ENCODE results near the gene ADCY5.

ADCY5 gene

GRCh38 chr3:123321806-123322205, 127.1 kb downstream of the ADCY5 start:
- DNase-seq = no peak

DNA sequence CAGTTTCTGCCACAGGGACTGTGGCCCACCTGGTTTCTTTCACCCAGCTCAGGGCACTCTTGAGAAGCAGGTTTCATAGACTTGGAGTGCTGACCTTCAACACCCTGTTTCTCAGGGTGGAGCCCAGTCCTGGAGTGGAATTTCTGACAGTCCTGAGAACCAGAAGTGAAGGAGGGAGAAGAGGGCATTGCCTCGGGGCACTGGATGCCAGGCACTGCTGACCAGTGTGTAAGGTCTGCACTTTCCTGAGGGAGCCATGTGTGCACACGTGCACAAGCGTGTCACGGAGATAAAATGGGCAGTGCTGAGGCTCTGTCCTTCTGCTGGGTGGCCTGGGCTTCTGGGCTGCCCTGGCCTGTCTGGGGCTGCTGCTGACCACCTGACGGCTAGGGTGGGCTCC, 128.7 kb downstream of the ADCY5 start:
- DNase-seq = no peak

DNA sequence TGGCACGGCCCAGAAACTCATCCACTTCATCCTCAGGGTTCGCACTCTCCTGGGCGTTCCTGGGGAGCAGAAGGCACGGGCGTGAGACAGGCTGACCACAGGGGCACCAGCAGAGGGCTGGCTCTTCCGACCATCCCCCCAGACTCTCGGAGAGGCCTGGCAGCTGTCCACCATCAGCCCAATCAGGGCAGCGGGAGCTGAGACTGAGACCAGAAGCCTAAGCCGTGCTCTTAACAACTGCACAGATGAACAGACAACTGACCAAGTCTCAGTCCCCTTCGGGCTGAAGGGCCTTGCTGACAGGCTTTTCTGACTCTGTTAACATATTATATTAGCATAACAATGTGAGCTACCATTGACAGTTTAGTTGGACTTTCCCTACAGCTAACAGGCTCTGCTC, 129.1 kb downstream of the ADCY5 start:
- no peak for DNase-seq

- no peak for DNase-seq
These were observed 130.5 kb downstream of the ADCY5 start for GRCh38 chr3:123318374-123318773.

DNA sequence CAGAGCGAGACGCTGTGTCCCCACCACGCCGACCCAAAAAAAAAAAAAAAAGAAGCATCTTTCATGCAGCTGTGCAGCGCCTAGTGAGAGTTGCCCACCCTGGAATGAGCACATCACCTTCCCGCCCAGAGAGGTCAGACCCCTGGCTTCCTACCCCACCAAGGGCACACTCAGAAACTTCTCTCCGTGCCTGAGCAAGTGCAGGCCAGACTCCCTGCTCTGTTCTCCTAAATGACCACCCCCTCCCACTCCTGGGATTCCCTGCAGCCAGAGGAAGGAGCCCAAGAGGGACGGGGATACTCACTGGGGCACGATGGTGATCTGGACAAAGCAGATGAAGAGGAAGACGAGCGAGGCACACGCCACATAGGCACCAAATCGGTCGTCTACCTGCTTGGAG, 131.2 kb downstream of the ADCY5 start:
- no peak for DNase-seq

DNA sequence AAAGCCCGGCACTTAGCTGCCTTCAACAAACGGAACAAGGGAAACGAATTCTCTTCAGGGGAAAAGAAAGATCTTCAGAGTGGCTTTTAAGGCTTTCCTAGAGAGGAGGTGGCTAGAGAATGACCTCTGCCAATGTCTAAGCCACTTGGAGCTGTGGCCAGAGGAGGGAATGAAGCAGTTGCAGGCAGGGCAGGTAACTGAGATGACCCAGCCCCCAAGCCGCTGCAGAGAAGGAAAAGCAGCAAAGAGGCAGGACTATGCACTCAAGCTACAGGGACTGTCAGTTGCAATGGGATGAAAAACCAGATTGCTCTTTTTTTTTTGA, 133.7 kb downstream of the ADCY5 start:
- no peak for DNase-seq

GRCh38 chr3:123314359-123315270, 134.3 kb downstream of the ADCY5 start:
- no peak for DNase-seq

- DNase-seq = no peak
These were observed 135.0 kb downstream of the ADCY5 start for GRCh38 chr3:123313889-123314288.

- DNase-seq = no peak
These were observed 136.3 kb downstream of the ADCY5 start for GRCh38 chr3:123312331-123313265.

GRCh38 chr3:123311201-123311600, 137.7 kb downstream of the ADCY5 start:
- no peak for DNase-seq

GRCh38 chr3:123310741-123311140, 138.1 kb downstream of the ADCY5 start:
- no peak for DNase-seq

DNA sequence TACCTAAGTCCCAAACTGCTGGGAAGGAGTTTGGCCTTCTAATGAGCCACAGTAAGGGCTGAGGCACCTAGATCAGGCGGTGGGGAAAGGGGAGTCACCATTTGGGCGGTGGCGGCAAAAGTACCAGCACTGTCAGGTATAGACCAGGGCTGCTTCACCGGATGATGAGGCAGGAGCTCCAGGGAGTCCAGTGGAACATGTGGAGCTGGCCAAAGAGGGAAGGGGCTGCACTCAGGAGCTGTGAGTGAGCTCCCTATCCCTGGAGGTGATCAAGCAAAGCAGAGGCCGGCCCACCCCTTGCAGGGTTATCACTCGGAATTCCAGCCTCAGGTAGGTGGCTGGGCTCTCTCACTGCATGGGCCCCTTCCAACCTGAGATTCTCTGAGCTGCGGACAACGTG, 138.7 kb downstream of the ADCY5 start:
- no peak for DNase-seq

- no peak for DNase-seq
These were observed 141.8 kb downstream of the ADCY5 start for GRCh38 chr3:123307064-123307463.

- no peak for DNase-seq
These were observed 143.7 kb downstream of the ADCY5 start for GRCh38 chr3:123305192-123305591.

DNA sequence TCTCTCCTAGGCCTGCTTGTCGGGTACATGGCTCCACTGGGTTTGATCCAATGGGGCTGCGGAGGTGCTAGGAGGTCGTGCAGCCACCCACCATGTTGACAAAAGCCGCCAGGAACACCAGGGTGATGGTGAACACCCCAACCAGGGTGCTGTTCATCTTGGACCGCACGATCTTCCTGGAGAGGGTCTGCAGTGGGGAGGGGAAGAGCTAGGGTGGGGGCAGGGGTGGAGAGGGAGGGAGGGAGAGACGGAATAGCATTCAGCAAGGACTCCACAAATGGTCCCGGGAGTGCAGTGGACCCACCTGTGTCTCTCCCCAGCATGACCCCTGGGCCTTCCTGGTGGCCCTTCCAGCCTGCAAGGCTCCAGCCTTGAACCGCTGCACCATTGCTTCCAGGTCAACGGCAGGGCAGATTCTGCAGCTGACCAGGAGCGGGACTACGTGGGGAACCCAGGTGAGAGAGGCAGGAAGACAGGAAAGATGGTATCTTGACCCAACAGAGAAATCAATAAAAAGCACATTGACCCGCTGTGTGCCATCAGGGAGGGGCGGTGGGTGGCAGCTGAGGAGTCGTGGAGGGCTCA, 144.8 kb downstream of the ADCY5 start:
- DNase-seq = no peak

DNA sequence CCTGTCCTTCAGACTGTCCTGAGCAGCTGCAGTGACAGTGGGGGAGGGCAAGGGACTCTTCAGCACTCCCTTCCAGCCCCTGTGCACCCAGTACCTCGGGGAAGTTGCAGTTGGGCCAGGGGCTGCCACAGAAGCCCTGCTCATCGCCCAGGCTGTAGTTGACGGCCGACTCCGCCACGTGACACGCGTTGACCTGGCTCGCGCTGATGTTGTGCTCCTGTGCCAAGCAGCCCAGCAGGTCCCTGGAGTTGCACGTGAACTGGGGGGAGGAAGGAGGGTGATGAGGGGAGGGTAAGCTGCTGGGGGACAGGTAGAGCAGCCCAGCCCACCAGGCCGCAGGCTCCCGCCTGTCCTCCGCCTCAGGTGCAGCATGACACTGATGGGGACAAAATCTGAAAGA, 145.9 kb downstream of the ADCY5 start:
- DNase-seq = no peak

DNA sequence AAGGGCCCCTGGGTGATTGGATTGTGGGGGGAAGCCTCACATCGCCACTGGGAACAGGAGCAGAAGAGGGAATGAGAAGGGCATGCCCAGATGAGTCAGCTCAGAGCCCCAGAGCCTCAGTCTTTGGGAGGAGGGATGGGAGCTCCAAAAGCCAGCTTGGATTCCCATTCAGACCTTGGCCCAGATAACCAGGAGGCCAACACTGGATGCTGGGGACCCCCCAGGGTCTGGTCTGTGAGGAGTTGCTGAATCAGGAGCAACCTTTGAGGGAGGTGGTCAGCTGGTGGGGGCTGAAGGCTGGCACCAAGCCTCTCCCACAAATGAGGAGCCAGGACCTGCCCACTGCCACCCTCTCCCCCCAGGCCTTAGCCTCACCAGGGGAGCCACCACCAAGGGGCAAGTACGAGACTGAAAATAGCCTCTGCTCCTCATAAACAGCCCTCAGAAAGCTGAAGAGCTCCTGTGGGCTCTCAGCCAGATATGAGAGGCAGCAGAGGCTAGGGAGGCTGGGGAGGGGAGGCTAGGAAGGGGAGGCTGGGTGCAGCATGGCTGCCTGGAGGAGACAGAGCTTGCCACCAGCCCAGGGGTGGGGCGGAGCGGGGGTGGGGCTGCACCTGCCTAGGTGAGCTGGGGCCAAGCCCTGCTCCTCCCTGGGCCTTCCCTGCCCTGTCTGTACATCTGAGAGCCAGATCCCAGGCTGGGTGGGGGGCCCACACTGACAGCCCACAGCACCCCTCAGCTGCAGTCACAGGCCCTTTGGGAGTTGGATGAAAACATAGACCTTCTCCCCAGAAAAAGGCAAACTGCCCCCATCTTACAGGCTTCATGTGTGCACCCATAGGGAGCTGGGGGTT, 147.3 kb downstream of the ADCY5 start:
- DNase-seq = no peak

- no peak for DNase-seq
These were observed 148.3 kb downstream of the ADCY5 start for GRCh38 chr3:123300583-123300982.

GRCh38 chr3:123300056-123300455, 148.8 kb downstream of the ADCY5 start:
- no peak for DNase-seq

DNA sequence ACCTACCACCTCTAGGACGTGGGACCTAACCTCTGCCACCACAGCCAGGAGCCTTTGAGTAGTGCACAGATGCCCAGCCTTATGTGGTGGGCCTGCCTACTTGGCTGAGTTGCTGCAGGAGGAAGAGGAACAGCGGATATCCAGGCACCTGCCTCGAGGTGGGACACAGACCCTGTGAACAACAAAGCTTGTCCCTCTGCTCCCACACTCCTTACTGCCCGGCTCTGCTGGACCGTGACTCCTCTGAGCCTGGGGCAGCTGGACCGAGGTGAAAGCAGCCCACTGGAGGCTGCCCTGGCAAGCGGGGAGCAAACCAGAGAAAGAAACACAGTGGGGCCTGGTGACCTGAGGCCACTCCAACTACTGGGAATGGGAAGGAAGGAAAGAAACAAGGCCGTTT, 149.3 kb downstream of the ADCY5 start:
- DNase-seq = no peak

GRCh38 chr3:123298903-123299302, 150.0 kb downstream of the ADCY5 start:
- no peak for DNase-seq

- DNase-seq = no peak
These were observed 151.3 kb downstream of the ADCY5 start for GRCh38 chr3:123297627-123297899.
